Tibial nerve (tissue), 3 donors: ENCODE results near the gene COL2A1.

Experiments used
- POLR2A ChIP-seq, 2 donors: fragments of 450-650 bp; IDR thresholded peaks; one replicate each; pipeline ENCODE4 v1.6.1; 2017; ENCODE audit warnings: antibody characterized with exemption in 2 of 2, mild to moderate bottlenecking in 2 of 2, moderate library complexity in 2 of 2
- TF ChIP-seq, protein P1 (sequence below), 5 experiments: fragments of 200-600 bp in 3 of 5; fragments of 450-650 bp in 2 of 5; sonication (generic) in 3 of 5; IDR thresholded peaks; one replicate each; pipeline ENCODE4 v1.5.1; 2016 to 2019; ENCODE audit warnings: antibody characterized with exemption in 5 of 5, mild to moderate bottlenecking in 3 of 5, moderate library complexity in 2 of 5

DNA sequence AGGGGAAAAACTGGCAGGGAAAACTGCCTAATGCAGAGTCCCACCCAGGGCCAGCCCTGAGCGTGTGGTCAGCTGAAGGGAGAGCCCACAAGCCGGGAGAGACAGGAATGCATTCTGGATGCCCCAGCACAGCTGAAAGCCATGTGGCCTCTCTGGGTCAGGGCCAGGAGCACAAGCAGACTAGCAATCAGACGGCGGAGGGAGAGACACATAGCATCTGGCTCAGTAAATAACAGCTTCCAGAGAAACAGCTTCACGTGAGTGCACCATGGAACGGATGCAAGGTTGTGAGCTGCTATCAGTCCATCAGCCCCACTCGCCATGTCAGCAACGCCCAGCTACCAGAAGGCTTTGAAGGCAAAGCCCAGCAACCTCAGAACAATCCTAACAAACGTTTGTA, 69.1 kb downstream of the COL2A1 start:
- TF ChIP-seq, protein P1, sequence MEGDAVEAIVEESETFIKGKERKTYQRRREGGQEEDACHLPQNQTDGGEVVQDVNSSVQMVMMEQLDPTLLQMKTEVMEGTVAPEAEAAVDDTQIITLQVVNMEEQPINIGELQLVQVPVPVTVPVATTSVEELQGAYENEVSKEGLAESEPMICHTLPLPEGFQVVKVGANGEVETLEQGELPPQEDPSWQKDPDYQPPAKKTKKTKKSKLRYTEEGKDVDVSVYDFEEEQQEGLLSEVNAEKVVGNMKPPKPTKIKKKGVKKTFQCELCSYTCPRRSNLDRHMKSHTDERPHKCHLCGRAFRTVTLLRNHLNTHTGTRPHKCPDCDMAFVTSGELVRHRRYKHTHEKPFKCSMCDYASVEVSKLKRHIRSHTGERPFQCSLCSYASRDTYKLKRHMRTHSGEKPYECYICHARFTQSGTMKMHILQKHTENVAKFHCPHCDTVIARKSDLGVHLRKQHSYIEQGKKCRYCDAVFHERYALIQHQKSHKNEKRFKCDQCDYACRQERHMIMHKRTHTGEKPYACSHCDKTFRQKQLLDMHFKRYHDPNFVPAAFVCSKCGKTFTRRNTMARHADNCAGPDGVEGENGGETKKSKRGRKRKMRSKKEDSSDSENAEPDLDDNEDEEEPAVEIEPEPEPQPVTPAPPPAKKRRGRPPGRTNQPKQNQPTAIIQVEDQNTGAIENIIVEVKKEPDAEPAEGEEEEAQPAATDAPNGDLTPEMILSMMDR (IDR thresholded peaks at IDR 0.05) = no peak
- no peak for TF ChIP-seq POLR2A (IDR thresholded peaks at IDR 0.05)
